GM19438 (cell line): ENCODE results near the gene KRTAP9-6.
"Not testable (repeated sequence)": the region's sequence is repeated elsewhere in the genome, so short reads cannot be mapped to it uniquely, and the experiment has no call there.

Experiments
- ATAC-seq: cut with Tn5 transposase; IDR thresholded peaks from one replicate; pipeline ENCODE4 v1.9.1; 2021; ENCODE audit warnings: low read depth; ENCODE audit not compliant: unreplicated experiment

KRTAP9-6 gene

GRCh38 chr17:41265078-41265477 is at the start of gene KRTAP9-6:
Gene KRTAP9-6 (plus strand): TSS chr17:41265378. CDS start chr17:41265378, 0 bp downstream.
- no peak for ATAC-seq

- no peak for ATAC-seq
Measured at GRCh38 chr17:41215681-41216080, 49.5 kb upstream of the KRTAP9-6 start.

- no peak for ATAC-seq
Measured at GRCh38 chr17:41223821-41224220, 41.4 kb upstream of the KRTAP9-6 start.

- ATAC-seq = no peak
Measured at GRCh38 chr17:41226051-41226450, 39.1 kb upstream of the KRTAP9-6 start.

GRCh38 chr17:41226598-41227095 is 38.5 kb upstream of the KRTAP9-6 start, which contains the start of gene KRTAP9-2:
Gene KRTAP9-2 (plus strand): TSS chr17:41226648. CDS start chr17:41226655, 7 bp downstream.
- ATAC-seq = not testable (repeated sequence)

GRCh38 chr17:41230094-41230493 is 35.1 kb upstream of the KRTAP9-6 start:
- no peak for ATAC-seq

GRCh38 chr17:41231731-41232130 is 33.4 kb upstream of the KRTAP9-6 start:
- no peak for ATAC-seq

GRCh38 chr17:41232399-41233105 is 32.6 kb upstream of the KRTAP9-6 start, which contains the start of gene KRTAP9-3:
Gene KRTAP9-3 (plus strand): TSS chr17:41232449. CDS start chr17:41232502, 53 bp downstream.
- ATAC-seq = not testable (repeated sequence)

- ATAC-seq = not testable (repeated sequence)
Measured at GRCh38 chr17:41237116-41237515, 28.1 kb upstream of the KRTAP9-6 start.

- not testable (repeated sequence) for ATAC-seq
Measured at GRCh38 chr17:41237949-41238437, 27.2 kb upstream of the KRTAP9-6 start, which contains the start of gene KRTAP9-8. Gene KRTAP9-8 (plus strand): TSS chr17:41237999. CDS start chr17:41238052, 53 bp downstream.

- ATAC-seq = not testable (repeated sequence)
Measured at GRCh38 chr17:41246995-41247787, 18.0 kb upstream of the KRTAP9-6 start.

GRCh38 chr17:41249637-41250240 is 15.4 kb upstream of the KRTAP9-6 start, which contains the start of gene KRTAP9-4:
Gene KRTAP9-4 (plus strand): TSS chr17:41249687. CDS start chr17:41249721, 34 bp downstream.
- not testable (repeated sequence) for ATAC-seq

- ATAC-seq = no peak
Measured at GRCh38 chr17:41251261-41251660, 13.9 kb upstream of the KRTAP9-6 start.

- ATAC-seq = no peak
Measured at GRCh38 chr17:41254861-41255260, 10.3 kb upstream of the KRTAP9-6 start.

GRCh38 chr17:41255381-41256290 is 9.5 kb upstream of the KRTAP9-6 start, which contains the start of gene KRTAP9-9:
Gene KRTAP9-9 (plus strand): TSS chr17:41255384.
- ATAC-seq = not testable (repeated sequence)

GRCh38 chr17:41256291-41256685 is 8.9 kb upstream of the KRTAP9-6 start:
- ATAC-seq = no peak

GRCh38 chr17:41258406-41258805 is 6.8 kb upstream of the KRTAP9-6 start:
- ATAC-seq = no peak

GRCh38 chr17:41263212-41263611 is 2.0 kb upstream of the KRTAP9-6 start:
- no peak for ATAC-seq

- ATAC-seq = no peak
Measured at GRCh38 chr17:41264599-41264998, 579 bp upstream of the KRTAP9-6 start.
